Breast epithelium (tissue), 3 donors: Measurements from ENCODE around the gene TMOD3.

ENCODE experiments used
- POLR2A ChIP-seq: fragments of 450-650 bp; IDR thresholded peaks from one replicate; pipeline ENCODE4 v1.6.1; 2016; ENCODE audit warnings: antibody characterized with exemption, mild to moderate bottlenecking, moderate library complexity
- POLR2AphosphoS5 ChIP-seq, 3 donors: sonication (generic); formaldehyde crosslinking; IDR thresholded peaks; one replicate each; pipeline ENCODE4 v1.6.1; 2017; ENCODE audit warnings: antibody characterized with exemption in 3 of 3

- TF ChIP-seq POLR2A (no peak), POLR2AphosphoS5 (IDR thresholded peaks at IDR 0.05) (no peak)
These were observed 83.1 kb downstream of the TMOD3 start for GRCh38 chr15:51912528-51912927.
